Neutrophil (primary cell): Measurements from ENCODE around the gene FOSL1.

Experiments used
- H3K27ac ChIP-seq: fragments of 200-600 bp; sonication (generic); 2 replicates; pipeline ENCODE4 v1.5.1; 2016; ENCODE audit warnings: mild to moderate bottlenecking, moderate library complexity
- H3K27me3 ChIP-seq: fragments of 200-600 bp; sonication (generic); 2 replicates; pipeline ENCODE4 v1.6.0; 2016; ENCODE audit warnings: mild to moderate bottlenecking
- H3K36me3 ChIP-seq: fragments of 200-600 bp; sonication (generic); 2 replicates; pipeline ENCODE4 v1.5.1; 2017
- H3K4me1 ChIP-seq, 2 experiments: fragments of 200-600 bp in 1 of 2; sonication (generic) in 1 of 2; 1 replicate in 1 of 2; 2 replicates in 1 of 2; pipeline versions ENCODE4 v1.5.1 to v1.6.1; 2013 to 2016; ENCODE audit warnings: low read depth in 1 of 2, low read length in 1 of 2, mild to moderate bottlenecking in 1 of 2, moderate library complexity in 1 of 2; ENCODE audit not compliant: control insufficient read depth in 1 of 2, insufficient read depth in 1 of 2
- H3K4me3 ChIP-seq, 2 experiments: fragments of 200-600 bp in 1 of 2; sonication (generic) in 1 of 2; 1 replicate in 1 of 2; 2 replicates in 1 of 2; pipeline ENCODE4 v1.5.1; 2013 to 2016; ENCODE audit warnings: low read depth in 1 of 2, low read length in 1 of 2, mild to moderate bottlenecking in 1 of 2, moderate library complexity in 1 of 2
- H3K9me3 ChIP-seq: fragments of 200-600 bp; sonication (generic); 2 replicates; pipeline ENCODE4 v1.5.1; 2016
- CTCF ChIP-seq: fragments of 200-600 bp; sonication (generic); IDR thresholded peaks from 2 replicates; pipeline ENCODE4 v1.5.1; 2016; ENCODE audit warnings: antibody characterized with exemption

The FOSL1 gene

GRCh38 chr11:65890324-65891218 is 9.6 kb downstream of the FOSL1 start, which contains the start of gene CCDC85B:
TSS of gene CCDC85B (plus strand) at chr11:65890673. CDS start at chr11:65890784, 111 bp downstream.
- H3K4me1 ChIP-seq, result peaks cover 79 to 89% of the 10 kb centered on the region in 2 experiments
- peak within 1 kb of the TSS; percentile 82 to 98 for H3K4me3 ChIP-seq
- TF ChIP-seq CTCF, result peak; percentile 49
- peak within 1 kb of the TSS; percentile 93 for H3K27ac ChIP-seq
- H3K36me3 ChIP-seq, result no peaks in the 10 kb centered on the region
- H3K27me3 ChIP-seq, result no peaks in the 10 kb centered on the region
- no peaks in the 10 kb centered on the region for H3K9me3 ChIP-seq

DNA sequence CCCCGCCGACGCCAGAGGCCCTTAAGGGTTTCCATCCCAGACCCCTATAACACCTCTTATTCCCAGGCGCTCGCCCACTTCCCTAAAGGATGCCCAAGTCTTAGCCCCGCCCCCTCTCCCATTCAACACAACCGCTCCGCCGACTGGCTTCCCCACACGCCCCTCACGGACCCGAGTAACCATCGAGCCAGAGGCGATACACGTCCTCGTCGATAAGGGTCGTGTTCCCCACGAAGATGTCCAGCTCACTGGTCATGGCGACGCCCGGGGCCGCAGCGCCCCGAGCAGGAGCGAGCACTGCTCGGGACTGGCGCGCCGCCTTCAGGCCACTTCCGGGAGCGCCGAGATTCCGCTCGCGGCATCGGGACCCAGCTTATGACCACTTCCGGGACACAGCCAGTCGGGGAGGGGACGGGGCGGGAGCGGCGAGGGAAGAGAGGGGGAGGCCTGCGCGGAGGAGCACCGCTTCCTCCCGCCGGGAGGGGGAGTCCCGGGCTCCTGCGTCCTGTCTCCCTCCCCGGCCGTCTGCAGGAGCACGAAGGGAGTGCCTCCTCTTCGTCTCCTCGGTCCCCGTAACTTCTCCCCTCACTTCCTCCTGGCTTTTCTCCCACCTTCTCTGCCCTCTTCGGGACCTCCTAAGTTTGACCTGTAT is 11.9 kb downstream of the FOSL1 start, which contains the start of gene FIBP:
Gene FIBP (minus strand): TSS at position 309 of the 652 bp plus-strand sequence. CDS start 53 bp downstream, at position 256.
- peaks cover 75 to 84% of the 10 kb centered on the region in 2 experiments for H3K4me1 ChIP-seq
- H3K27ac ChIP-seq, result peak within 1 kb of the TSS; percentile 93
- peak within 1 kb of the TSS; percentile 82 to 98 for H3K4me3 ChIP-seq
- no peaks in the 10 kb centered on the region for H3K27me3 ChIP-seq
- H3K36me3 ChIP-seq, result peaks cover 11% of the 10 kb centered on the region
- peak; percentile 100 for TF ChIP-seq CTCF
- no peaks in the 10 kb centered on the region for H3K9me3 ChIP-seq

GRCh38 chr11:65887723-65888162 is 12.4 kb downstream of the FOSL1 start:
- Histone ChIP-seq H3K9me3 (no peaks in the 10 kb centered on the region), H3K27ac (peak overlapping the region; percentile 93), H3K27me3 (no peaks in the 10 kb centered on the region), H3K36me3 (peaks cover 17% of the 10 kb centered on the region), H3K4me1 (peaks cover 69 to 78% of the 10 kb centered on the region in 2 experiments), H3K4me3 (peak overlapping the region; percentile 82 to 98)
- TF ChIP-seq CTCF, result no peak

GRCh38 chr11:65886826-65887722 is 13.1 kb downstream of the FOSL1 start:
- no peak for TF ChIP-seq CTCF
- Histone ChIP-seq H3K4me3 (peak overlapping the region; percentile 82 to 98), H3K27me3 (no peaks in the 10 kb centered on the region), H3K36me3 (peaks cover 23% of the 10 kb centered on the region), H3K27ac (peak overlapping the region; percentile 93), H3K9me3 (no peaks in the 10 kb centered on the region), H3K4me1 (peaks cover 63 to 71% of the 10 kb centered on the region in 2 experiments)
